Measurements from ENCODE around the gene KREMEN2.

DNA sequence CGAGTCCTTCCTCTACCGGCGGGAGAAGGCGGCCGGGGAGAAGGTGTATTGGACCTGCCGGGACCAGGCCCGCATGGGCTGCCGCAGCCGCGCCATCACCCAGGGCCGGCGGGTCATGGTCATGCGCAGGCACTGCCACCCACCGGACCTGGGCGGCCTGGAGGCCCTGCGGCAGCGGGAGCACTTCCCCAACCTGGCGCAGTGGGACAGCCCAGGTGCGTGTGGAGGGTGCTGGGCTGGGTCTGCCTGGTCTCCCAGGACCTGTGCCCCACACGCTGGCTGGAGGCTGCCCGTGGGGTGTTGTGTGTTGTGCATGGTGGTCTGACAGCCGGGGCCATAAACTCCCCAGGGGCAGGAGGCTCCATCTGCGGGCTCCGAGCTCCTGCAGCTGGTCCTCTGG lies 26.9 kb upstream of the KREMEN2 start:
- no peak for TF ChIP-seq EZH2 (IDR thresholded peaks at IDR 0.05; ENCODE audit: low read depth)
- TF ChIP-seq, protein P1, sequence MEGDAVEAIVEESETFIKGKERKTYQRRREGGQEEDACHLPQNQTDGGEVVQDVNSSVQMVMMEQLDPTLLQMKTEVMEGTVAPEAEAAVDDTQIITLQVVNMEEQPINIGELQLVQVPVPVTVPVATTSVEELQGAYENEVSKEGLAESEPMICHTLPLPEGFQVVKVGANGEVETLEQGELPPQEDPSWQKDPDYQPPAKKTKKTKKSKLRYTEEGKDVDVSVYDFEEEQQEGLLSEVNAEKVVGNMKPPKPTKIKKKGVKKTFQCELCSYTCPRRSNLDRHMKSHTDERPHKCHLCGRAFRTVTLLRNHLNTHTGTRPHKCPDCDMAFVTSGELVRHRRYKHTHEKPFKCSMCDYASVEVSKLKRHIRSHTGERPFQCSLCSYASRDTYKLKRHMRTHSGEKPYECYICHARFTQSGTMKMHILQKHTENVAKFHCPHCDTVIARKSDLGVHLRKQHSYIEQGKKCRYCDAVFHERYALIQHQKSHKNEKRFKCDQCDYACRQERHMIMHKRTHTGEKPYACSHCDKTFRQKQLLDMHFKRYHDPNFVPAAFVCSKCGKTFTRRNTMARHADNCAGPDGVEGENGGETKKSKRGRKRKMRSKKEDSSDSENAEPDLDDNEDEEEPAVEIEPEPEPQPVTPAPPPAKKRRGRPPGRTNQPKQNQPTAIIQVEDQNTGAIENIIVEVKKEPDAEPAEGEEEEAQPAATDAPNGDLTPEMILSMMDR (conservative IDR thresholded peaks at IDR 0.05): no peak

Data from PC-9 (cell line).